HCT116 (cell line): Measurements from ENCODE around the gene BTLA. TPM values are rescaled to one million over a fixed set of nuclear protein-coding genes. Genes with fewer than 3 reads are reported as not detected.

Source experiments
- ATAC-seq: fragments of 200-7000 bp; cut with Tn5 transposase; 2 replicates; pipeline ENCODE4 v1.9.1; 2020; ENCODE audit warnings: mild to moderate bottlenecking, moderate library complexity
- BruUV-seq: library from RNA; stranded (reverse); fragments of 400-500 nt; replicated peaks from 2 replicates; lab custom pipeline; 2021; lab: Mats Ljungman, UMichigan
- CTCF ChIA-PET: fragments of 300-600 bp; sonication (Branson Sonifier 250); formaldehyde crosslinking; loops from one replicate; lab custom pipeline; 2021; ENCODE audit warnings: antibody characterized with exemption; lab: Charles Lee
- POLR2A ChIA-PET: fragments of 300-600, 350-600 bp; sonication (Branson Sonifier 250); formaldehyde crosslinking; loops from one replicate; lab custom pipeline; 2021; ENCODE audit warnings: antibody characterized with exemption; lab: Charles Lee
- RAD21 ChIA-PET, 2 experiments: fragments of 300-600 bp; sonication (Branson Sonifier 250); formaldehyde crosslinking; loops; one replicate each; lab custom pipeline; 2023; ENCODE audit warnings: low total read pairs in 2 of 2; ENCODE audit not compliant: uncharacterized antibody in 2 of 2, unreplicated experiment in 2 of 2, low non-redundant PET in 1 of 2; lab: Charles Lee
- DNase-seq: peaks from one replicate; pipeline ENCODE4 v3.0.0-alpha.2; 2010; ENCODE audit warnings: low read depth, low spot score
- H2AFZ ChIP-seq: fragments of 200-600 bp; shearing (Covaris generic), sonication (generic); 2 replicates; pipeline ENCODE4 v1.6.1; 2017; ENCODE audit warnings: low read depth, mixed run types, mixed read lengths, antibody characterized with exemption, low read length; ENCODE audit not compliant: poor library complexity, severe bottlenecking
- H3K27ac ChIP-seq: 2 replicates; pipeline ENCODE4 v1.5.1; 2012; ENCODE audit warnings: low read depth, low read length
- H3K27me3 ChIP-seq: fragments of 200-600 bp; sonication (generic); 2 replicates; pipeline ENCODE4 v1.6.1; 2016; ENCODE audit warnings: mixed run types, low read length, mixed read lengths; ENCODE audit not compliant: insufficient read depth
- H3K36me3 ChIP-seq, 2 experiments: fragments of 200-500 bp in 1 of 2; fragments of 200-600 bp in 1 of 2; sonication (Bioruptor generic) in 1 of 2; sonication (generic) in 1 of 2; 2 replicates each; pipeline versions ENCODE4 v1.5.1 to v1.6.1; 2014 to 2016; ENCODE audit warnings: low read length in 2 of 2, inconsistent platforms in 1 of 2, mixed read lengths in 1 of 2, mixed run types in 1 of 2; ENCODE audit not compliant: insufficient read depth in 2 of 2, control insufficient read depth in 1 of 2
- H3K4me1 ChIP-seq, 2 experiments: fragments of 200-600 bp in 1 of 2; sonication (generic) in 1 of 2; 2 replicates each; pipeline versions ENCODE4 v1.5.1 to v1.6.1; 2012 to 2017; ENCODE audit warnings: low read length in 2 of 2, inconsistent platforms in 1 of 2, mild to moderate bottlenecking in 1 of 2, mixed read lengths in 1 of 2, mixed run types in 1 of 2, moderate library complexity in 1 of 2; ENCODE audit not compliant: insufficient read depth in 2 of 2, control insufficient read depth in 1 of 2
- H3K4me2 ChIP-seq: fragments of 200-600 bp; sonication (generic); 2 replicates; pipeline ENCODE4 v1.6.1; 2017; ENCODE audit warnings: mixed run types, low read length, mixed read lengths
- H3K4me3 ChIP-seq, 2 experiments: fragments of 200-600 bp in 1 of 2; sonication (generic) in 1 of 2; replicated peaks in 1 of 2; 2 replicates each; pipeline ENCODE4 v1.5.1; 2011 to 2016; ENCODE audit warnings: low read length in 2 of 2, control low read depth in 1 of 2, low read depth in 1 of 2, mild to moderate bottlenecking in 1 of 2, mixed read lengths in 1 of 2, mixed run types in 1 of 2
- H3K79me2 ChIP-seq: fragments of 200-600 bp; sonication (generic); 2 replicates; pipeline ENCODE4 v1.6.1; 2017; ENCODE audit warnings: mild to moderate bottlenecking, mixed run types, low read length, moderate library complexity, mixed read lengths; ENCODE audit not compliant: insufficient read depth
- H3K9ac ChIP-seq: fragments of 200-600 bp; sonication (generic); 2 replicates; pipeline ENCODE4 v1.6.1; 2016; ENCODE audit warnings: low read length, mixed read lengths
- H3K9me2 ChIP-seq: fragments of 200-600 bp; sonication (generic), shearing (Covaris generic); 2 replicates; pipeline ENCODE4 v1.6.1; 2017; ENCODE audit warnings: mixed run types, mild to moderate bottlenecking, moderate library complexity; ENCODE audit not compliant: insufficient read depth
- H3K9me3 ChIP-seq, 2 experiments: fragments of 200-500 bp in 1 of 2; fragments of 200-600 bp in 1 of 2; sonication (Bioruptor generic) in 1 of 2; sonication (generic) in 1 of 2; 2 replicates each; pipeline ENCODE4 v1.6.1; 2014 to 2017; ENCODE audit warnings: low read length in 2 of 2, mixed read lengths in 2 of 2, inconsistent platforms in 1 of 2, low read depth in 1 of 2, mild to moderate bottlenecking in 1 of 2, mixed run types in 1 of 2, moderate library complexity in 1 of 2; ENCODE audit not compliant: control insufficient read depth in 1 of 2, insufficient read depth in 1 of 2
- H4K20me1 ChIP-seq: fragments of 200-600 bp; sonication (generic), shearing (Covaris generic); 2 replicates; pipeline ENCODE4 v1.6.1; 2017; ENCODE audit warnings: mixed run types, mild to moderate bottlenecking, moderate library complexity; ENCODE audit not compliant: insufficient read depth
- CEBPB ChIP-seq: IDR thresholded peaks from 2 replicates; pipeline ENCODE4 v1.6.1; 2012; ENCODE audit warnings: low read depth
- EGR1 ChIP-seq: IDR thresholded peaks from 2 replicates; pipeline ENCODE4 v1.6.1; 2012; ENCODE audit warnings: low read depth
- ELF1 ChIP-seq: IDR thresholded peaks from 2 replicates; pipeline ENCODE4 v1.6.1; 2012; ENCODE audit warnings: low read depth, borderline replicate concordance
- EZH2 ChIP-seq: fragments of 200-600 bp; sonication (generic); IDR thresholded peaks from 2 replicates; pipeline ENCODE4 v1.6.1; 2017; ENCODE audit warnings: antibody characterized with exemption, mixed run types
- EZH2phosphoT487 ChIP-seq: fragments of 200-600 bp; IDR thresholded peaks from 2 replicates; pipeline ENCODE4 v1.6.1; 2018; ENCODE audit warnings: antibody characterized with exemption, borderline replicate concordance
- FOSL1 ChIP-seq: IDR thresholded peaks from 2 replicates; pipeline ENCODE4 v1.6.1; 2012; ENCODE audit warnings: low read depth
- JUND ChIP-seq: IDR thresholded peaks from 2 replicates; pipeline ENCODE4 v1.6.1; 2012
- POLR2A ChIP-seq: IDR thresholded peaks from 2 replicates; pipeline ENCODE4 v1.7.0; 2011; ENCODE audit warnings: borderline replicate concordance; ENCODE audit not compliant: insufficient read depth, insufficient read length; ENCODE audit errors: extremely low read depth
- RAD21 ChIP-seq: IDR thresholded peaks from 2 replicates; pipeline ENCODE4 v1.6.1; 2012; ENCODE audit warnings: low read depth, mild to moderate bottlenecking
- SIN3A ChIP-seq: IDR thresholded peaks from 2 replicates; pipeline ENCODE4 v1.6.1; 2012; ENCODE audit warnings: low read depth
- SRF ChIP-seq: IDR thresholded peaks from 2 replicates; pipeline ENCODE4 v1.6.1; 2012; ENCODE audit warnings: low read depth
- TCF7L2 ChIP-seq: IDR thresholded peaks from 2 replicates; pipeline ENCODE4 v1.7.0; 2011; ENCODE audit warnings: borderline replicate concordance, inconsistent platforms; ENCODE audit not compliant: insufficient read depth, insufficient read length; ENCODE audit errors: extremely low read depth
- ZNF274 ChIP-seq: fragments of 200-500 bp; sonication (Bioruptor generic); IDR thresholded peaks from 2 replicates; pipeline ENCODE4 v1.6.1; 2014; ENCODE audit warnings: mild to moderate bottlenecking, low read depth, low read length, inconsistent platforms
- intact Hi-C: fragments of 100-400 bp; cut with micrococcal nuclease; formaldehyde crosslinking; loops from 2 replicates; pipeline ENCODE4 v1.10.0; 2022
- total RNA-seq: library from RNA; stranded (reverse); gene quantifications from one replicate; pipeline ENCODE4 v1.2.1, GENCODE V29; 2021; ENCODE audit not compliant: unreplicated experiment
- TF ChIP-seq, protein P1 (sequence below): IDR thresholded peaks from 2 replicates; pipeline ENCODE4 v1.6.1; 2012
- TF ChIP-seq, protein P2 (sequence below): IDR thresholded peaks from 2 replicates; pipeline ENCODE4 v1.6.1; 2012

The BTLA gene
- total RNA-seq, 1 experiment from 2014 or later = 0.17 TPM

DNA sequence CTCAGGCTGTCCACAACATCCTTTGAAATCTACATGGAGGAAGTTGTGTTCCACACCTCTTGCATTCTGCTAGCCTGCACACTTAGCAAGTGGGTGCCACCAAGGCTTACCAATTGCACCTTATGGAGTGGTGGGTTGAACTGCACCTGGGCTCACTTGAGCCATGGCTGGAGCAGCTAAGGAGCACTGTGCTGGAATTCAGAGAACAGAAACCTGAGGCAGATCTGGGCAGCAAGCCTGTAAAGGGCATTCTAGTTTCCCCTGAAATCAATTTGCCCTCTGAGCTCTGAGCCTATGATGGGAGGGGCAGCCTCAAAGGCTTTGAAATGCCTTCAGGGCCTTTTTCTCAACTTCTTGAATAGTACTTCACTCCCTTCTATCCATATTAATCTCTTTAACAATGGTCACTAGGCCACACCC is 18.0 kb downstream of the BTLA start:
- CTCF ChIA-PET = no interaction called here
- H3K9me2 ChIP-seq = no peaks in the 10 kb centered on the region
- H4K20me1 ChIP-seq = no peaks in the 10 kb centered on the region
- H3K27ac ChIP-seq = no peak overlapping the region
- no peaks in the 10 kb centered on the region for H3K4me1 ChIP-seq
- DNase-seq = no peak
- no TSS peak for BruUV-seq
- no peak overlapping the region for H3K9ac ChIP-seq
- H3K4me2 ChIP-seq = no peak overlapping the region
- no peak for TF ChIP-seq CEBPB
- no peak for TF ChIP-seq RAD21
- no peak for TF ChIP-seq JUND
- TF ChIP-seq EZH2 = no peak
- no peak for TF ChIP-seq TCF7L2
- TF ChIP-seq, protein P1, sequence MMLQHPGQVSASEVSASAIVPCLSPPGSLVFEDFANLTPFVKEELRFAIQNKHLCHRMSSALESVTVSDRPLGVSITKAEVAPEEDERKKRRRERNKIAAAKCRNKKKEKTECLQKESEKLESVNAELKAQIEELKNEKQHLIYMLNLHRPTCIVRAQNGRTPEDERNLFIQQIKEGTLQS = no peak
- TF ChIP-seq POLR2A = no peak
- no peak for TF ChIP-seq SIN3A
- no peak for TF ChIP-seq EGR1
- TF ChIP-seq ZNF274 = no peak
- no peak for TF ChIP-seq SRF
- no peak for TF ChIP-seq FOSL1
- no peak for TF ChIP-seq EZH2phosphoT487
- TF ChIP-seq, protein P2, sequence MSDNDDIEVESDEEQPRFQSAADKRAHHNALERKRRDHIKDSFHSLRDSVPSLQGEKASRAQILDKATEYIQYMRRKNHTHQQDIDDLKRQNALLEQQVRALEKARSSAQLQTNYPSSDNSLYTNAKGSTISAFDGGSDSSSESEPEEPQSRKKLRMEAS = no peak
- no peak for TF ChIP-seq ELF1
- H3K27me3 ChIP-seq = no peaks in the 10 kb centered on the region
- no peaks in the 10 kb centered on the region for H3K36me3 ChIP-seq
- POLR2A ChIA-PET = no interaction called here
- no peaks in the 10 kb centered on the region for H3K79me2 ChIP-seq
- H3K4me3 ChIP-seq = no peak overlapping the region
- RAD21 ChIA-PET = no interaction called here
- H2AFZ ChIP-seq = no peak overlapping the region
- ATAC-seq = no peak
- intact Hi-C loops = no loop called here
- H3K9me3 ChIP-seq = no peaks in the 10 kb centered on the region
